Mucosa of gallbladder (tissue), 1 donor: Measurements from ENCODE around the gene GRIN1. TPM values are rescaled to one million over a fixed set of nuclear protein-coding genes. Genes with fewer than 3 reads are reported as not detected.

Experiments used
- DNase-seq: peaks from one replicate; pipeline ENCODE4 v3.0.0-alpha.2; 2020; ENCODE audit warnings: low spot score
- total RNA-seq: library from RNA; stranded (reverse); gene quantifications from one replicate; pipeline ENCODE4 v1.2.1, GENCODE V29; 2021
- donor health status: DM: no; HTN: no; CAD: no.

The GRIN1 gene
- total RNA-seq, result 0.83 TPM

GRCh38 chr9:137138722-137139467 is at the start of gene GRIN1:
Gene GRIN1, plus strand, starts transcription at chr9:137139154. Its CDS starts 333 bp downstream, at chr9:137139487.
- DNase-seq, result no peak

GRCh38 chr9:137089232-137089947 is 49.6 kb upstream of the GRIN1 start:
- no peak for DNase-seq

GRCh38 chr9:137095664-137096517 is 43.1 kb upstream of the GRIN1 start:
- no peak for DNase-seq

GRCh38 chr9:137096785-137097546 is 42.0 kb upstream of the GRIN1 start:
- DNase-seq, result no peak

GRCh38 chr9:137097761-137098462 is 41.0 kb upstream of the GRIN1 start:
- no peak for DNase-seq

- DNase-seq, result no peak
These were observed 39.7 kb upstream of the GRIN1 start for GRCh38 chr9:137099231-137099630.

GRCh38 chr9:137103206-137103999 is 35.6 kb upstream of the GRIN1 start:
- no peak for DNase-seq

- DNase-seq, result no peak
These were observed 32.9 kb upstream of the GRIN1 start for GRCh38 chr9:137105814-137106661.

- DNase-seq, result no peak
These were observed 32.2 kb upstream of the GRIN1 start for GRCh38 chr9:137106662-137107250.

- DNase-seq, result no peak
These were observed 31.5 kb upstream of the GRIN1 start for GRCh38 chr9:137107312-137107921.

- DNase-seq, result no peak
These were observed 31.0 kb upstream of the GRIN1 start for GRCh38 chr9:137107982-137108381.

- DNase-seq, result no peak
These were observed 30.2 kb upstream of the GRIN1 start for GRCh38 chr9:137108608-137109249.

GRCh38 chr9:137109250-137110146 is 29.5 kb upstream of the GRIN1 start:
- DNase-seq, result no peak

- no peak for DNase-seq
These were observed 28.6 kb upstream of the GRIN1 start for GRCh38 chr9:137110147-137110910.

GRCh38 chr9:137110911-137111787 is 27.8 kb upstream of the GRIN1 start:
- no peak for DNase-seq
